ENCODE data around the gene KRT2.

- TF ChIP-seq CTCF (conservative IDR thresholded peaks at IDR 0.05; ENCODE audit: low read depth, low read length), result no peak
- no peak for TF ChIP-seq POLR2A (IDR thresholded peaks at IDR 0.05; ENCODE audit: low read depth, low read length)
- TF ChIP-seq MAFK (IDR thresholded peaks at IDR 0.05; ENCODE audit: low read depth, low read length), result no peak
- TF ChIP-seq CHD1 (IDR thresholded peaks at IDR 0.05; ENCODE audit: low read depth, low read length), result no peak
- TF ChIP-seq ELK1 (IDR thresholded peaks at IDR 0.05; ENCODE audit: borderline replicate concordance, low read depth, low read length), result no peak
- no peak for TF ChIP-seq RFX5 (IDR thresholded peaks at IDR 0.05; ENCODE audit: low read depth, low read length)
- TF ChIP-seq FOS (IDR thresholded peaks at IDR 0.05; ENCODE audit: low read depth, low read length), result no peak
- no peak for TF ChIP-seq MXI1 (IDR thresholded peaks at IDR 0.05; ENCODE audit: borderline replicate concordance, low read depth, low read length)
- TF ChIP-seq CEBPB (IDR thresholded peaks at IDR 0.05; ENCODE audit: low read depth, low read length), result no peak
- no peak for TF ChIP-seq RAD21 (IDR thresholded peaks at IDR 0.05; ENCODE audit: low read length)
These were observed 8.0 kb downstream of the KRT2 start for GRCh38 chr12:52644078-52644415.

Measured in IMR-90 (cell line).